H1 (cell line): Measurements from ENCODE around the gene SLC16A11. TPM values are rescaled to one million over a fixed set of nuclear protein-coding genes. Genes with fewer than 3 reads are reported as not detected.
A peak's percentile ranks its signal among the peaks of the same experiment; 100 is the strongest.

ENCODE experiments used
- CREB1 ChIP-seq: IDR thresholded peaks from 2 replicates; pipeline ENCODE4 v1.6.1; 2012; ENCODE audit warnings: inconsistent platforms
- KDM1A ChIP-seq: fragments of 200-600, 300-600 bp; sonication (generic); IDR thresholded peaks from 2 replicates; pipeline ENCODE4 v1.7.1; 2016; ENCODE audit warnings: mild to moderate bottlenecking, low read length, borderline replicate concordance
- MAX ChIP-seq: IDR thresholded peaks from 2 replicates; pipeline ENCODE4 v1.6.1; 2012; ENCODE audit warnings: inconsistent platforms
- RFX5 ChIP-seq: IDR thresholded peaks from 2 replicates; pipeline ENCODE4 v1.6.1; 2011; ENCODE audit warnings: low read depth, low read length, improper control_type of control experiment, borderline replicate concordance
- TEAD4 ChIP-seq: IDR thresholded peaks from 2 replicates; pipeline ENCODE4 v1.6.1; 2012; ENCODE audit warnings: low read depth, low read length, inconsistent platforms, mixed read lengths
- polyA plus RNA-seq, 7 experiments: library from polyadenylated mRNA; depleted of rRNA in 3 of 7; stranded (reverse) in 5 of 7; unstranded in 2 of 7; fragments of >200 nt in 5 of 7; fragments of 200-250 nt in 2 of 7; gene quantifications; 1 replicate in 5 of 7; 2 replicates in 1 of 7; 4 replicates in 1 of 7; pipeline versions ENCODE4 v1.2.1 to v1.2.3, GENCODE V29; 2011 to 2013; ENCODE audit warnings: missing spikeins in 2 of 7, mixed read lengths in 2 of 7
- total RNA-seq: library from RNA; stranded (reverse); fragmentation: NEBNext Ultra II Directional; extraction: Animal tissue kit (Norgen Biotek cat#: 25700); gene quantifications from 2 replicates; pipeline ENCODE4 v1.2.1, GENCODE V29; 2021

Gene SLC16A11
- total and polyA plus RNA-seq, 2 of the 8 experiments (the other 6 are each of a cell fraction or from before 2014, with no cell fraction given), result 0.35 to 0.39 TPM

GRCh38 chr17:7014261-7014994, 29.5 kb downstream of the SLC16A11 start (continued):
- TF ChIP-seq TEAD4 (no peak), KDM1A (0 out of 2 replicates have a peak, but pooled peaks have one; percentile 7), RFX5 (no peak), CREB1 (peak; percentile 91), MAX (peak; percentile 57)
